Left renal cortex interstitium (tissue), 4 donors: Measurements from ENCODE around the gene VDAC1. TPM values are rescaled to one million over a fixed set of nuclear protein-coding genes. Genes with fewer than 3 reads are reported as not detected.
"Not testable (repeated sequence)": the region's sequence is repeated elsewhere in the genome, so short reads cannot be mapped to it uniquely, and the experiment has no call there.

Source experiments
- DNase-seq, 4 donors: peaks; one replicate each; pipeline ENCODE4 v3.0.0-alpha.2; 2013; ENCODE audit warnings: low read depth in 4 of 4, low spot score in 2 of 4, missing footprints in 1 of 4
- polyA plus RNA-seq, 4 donors: library from polyadenylated mRNA; unstranded; fragments of 120-200 nt; gene quantifications; one replicate each; pipeline ENCODE4 v1.2.1, GENCODE V29; 2013; ENCODE audit not compliant: insufficient read length in 4 of 4

VDAC1 gene
- polyA plus RNA-seq, 4 donors = 160 to 196 (median 183) TPM

DNA sequence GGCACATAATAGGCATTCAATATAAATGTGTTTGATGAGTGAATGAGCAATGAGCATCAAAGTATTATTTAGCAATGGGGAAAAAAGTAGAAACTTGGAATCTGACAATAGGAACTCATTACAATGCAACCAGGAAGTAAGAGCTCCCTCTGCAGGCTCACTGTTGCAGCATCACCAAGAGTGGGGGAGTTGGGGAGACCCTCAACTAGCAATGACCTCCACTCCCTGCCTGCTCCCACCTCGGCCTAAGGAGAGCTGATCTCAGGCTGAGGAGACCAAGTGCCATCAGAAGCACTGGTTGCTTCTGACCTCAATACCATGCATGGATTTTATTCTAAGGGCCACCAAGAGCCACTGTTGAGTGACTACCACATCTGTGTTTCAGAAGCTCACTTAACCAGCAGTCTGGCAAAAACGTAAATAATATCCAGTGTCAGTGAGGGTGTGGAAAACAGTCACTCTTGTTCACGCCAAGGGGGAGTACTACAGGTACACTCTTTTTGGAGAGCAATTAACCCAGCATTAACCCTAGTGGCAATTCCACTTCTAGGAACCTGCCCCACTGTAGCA is 8.0 kb downstream of the VDAC1 start:
- no peak for DNase-seq

DNA sequence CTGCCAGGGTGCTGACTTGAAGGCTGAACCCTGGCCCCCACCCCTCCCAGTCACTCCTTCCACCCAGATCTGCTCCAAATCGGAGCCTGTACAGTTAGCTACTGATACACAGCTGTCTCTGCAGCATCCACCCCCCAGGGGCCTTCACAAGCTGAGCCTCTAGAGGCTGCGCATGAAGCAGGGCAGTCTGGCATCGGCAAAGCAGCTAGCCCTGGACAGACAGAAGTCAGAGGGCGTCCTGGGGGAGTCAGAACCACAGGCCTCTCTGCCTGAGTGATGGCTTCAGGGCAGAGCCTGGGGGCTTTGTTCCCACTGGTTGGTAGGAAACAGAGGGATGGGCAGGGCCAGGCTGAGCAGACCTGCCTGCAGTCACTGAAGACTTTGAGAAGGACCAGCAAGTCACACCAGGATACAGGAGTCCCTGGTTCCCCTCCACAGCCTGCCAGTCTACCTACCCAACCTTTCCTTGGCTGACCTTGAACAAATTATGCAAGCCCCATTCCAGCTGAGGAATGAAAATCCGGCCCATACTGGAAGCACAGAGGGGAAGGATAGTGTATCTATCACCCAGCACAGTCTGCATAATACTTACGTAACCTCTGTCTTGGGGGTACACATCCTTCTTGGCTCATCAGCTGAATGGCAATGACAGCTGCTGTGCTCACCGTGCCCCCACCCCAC is 8.8 kb downstream of the VDAC1 start:
- no peak for DNase-seq

GRCh38 chr5:133995341-133995740 is 9.4 kb downstream of the VDAC1 start:
- no peak for DNase-seq

DNA sequence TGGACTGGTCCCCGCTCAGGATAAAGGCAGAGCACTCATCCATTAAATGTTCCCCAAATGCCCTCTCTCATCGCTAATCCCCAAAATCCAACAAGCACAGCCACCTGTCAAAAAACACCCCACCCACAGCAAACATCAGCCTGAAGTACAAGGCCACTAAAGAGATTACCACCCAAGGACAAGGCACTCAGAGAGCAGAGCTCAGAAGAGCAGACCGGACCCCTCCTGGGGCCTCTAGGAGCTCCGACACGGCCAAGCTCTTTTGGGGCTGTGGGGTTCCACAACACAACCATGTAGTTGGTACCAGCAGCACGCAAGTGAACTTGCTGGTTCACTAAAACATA is 9.8 kb downstream of the VDAC1 start:
- no peak for DNase-seq

GRCh38 chr5:133994297-133994989 is 10.3 kb downstream of the VDAC1 start:
- DNase-seq = no peak

GRCh38 chr5:133993185-133993936 is 11.4 kb downstream of the VDAC1 start:
- DNase-seq = no peak

DNA sequence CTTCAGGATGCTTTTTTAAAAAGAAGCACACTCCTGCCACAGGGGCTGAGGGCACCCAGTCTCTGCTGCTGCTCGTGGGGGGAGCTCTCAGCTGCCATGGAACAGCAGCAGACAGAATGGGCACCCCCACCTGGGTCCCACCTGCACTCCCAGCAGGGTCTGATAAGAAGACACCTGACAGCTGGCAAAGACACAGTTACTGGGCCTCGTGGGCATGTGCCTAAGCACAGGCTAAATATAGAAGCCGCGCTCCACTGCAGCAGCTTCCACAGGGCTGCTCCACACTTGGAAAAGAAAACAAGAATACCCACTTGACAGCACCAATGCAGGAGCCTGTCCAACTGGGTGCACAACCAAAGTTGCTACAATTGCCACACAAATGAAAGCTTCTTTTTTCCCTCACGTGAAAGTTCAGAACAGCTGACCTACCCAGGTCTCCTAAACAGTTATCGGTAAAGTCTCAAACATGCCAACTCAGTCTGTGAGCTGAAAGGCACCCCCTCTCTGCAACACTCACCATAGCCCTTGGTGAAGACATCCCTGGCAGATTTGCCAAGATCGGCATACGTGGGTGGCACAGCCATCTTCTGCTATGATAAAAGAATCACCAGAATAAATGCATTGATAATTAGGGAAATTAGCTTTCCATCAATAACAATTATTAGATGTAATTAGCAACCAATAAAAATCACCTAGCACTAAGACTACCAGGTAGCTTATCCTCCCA is 12.2 kb downstream of the VDAC1 start:
- DNase-seq = no peak

- no peak for DNase-seq
These were observed 13.4 kb downstream of the VDAC1 start for GRCh38 chr5:133991171-133991910.

DNA sequence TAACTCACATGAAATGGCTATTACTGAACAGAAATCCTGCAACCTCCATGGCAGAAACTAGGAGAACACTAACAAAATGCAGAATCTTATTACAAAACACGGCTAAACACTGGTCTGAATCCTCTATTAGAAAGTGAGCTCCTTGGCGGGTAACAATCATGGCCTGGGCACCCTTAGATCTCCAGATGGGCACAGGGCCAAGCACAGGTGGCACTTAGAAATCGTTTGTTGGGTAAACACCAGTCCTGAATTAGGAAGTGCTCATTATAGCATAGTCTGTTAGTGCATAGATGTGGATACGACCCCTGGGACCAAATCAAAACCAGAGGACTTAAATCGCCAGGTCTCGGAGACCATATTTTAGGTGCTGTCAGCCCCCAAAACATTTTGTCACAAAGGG is 14.4 kb downstream of the VDAC1 start:
- DNase-seq = no peak

- DNase-seq = no peak
These were observed 19.1 kb downstream of the VDAC1 start for GRCh38 chr5:133985540-133986180.

DNA sequence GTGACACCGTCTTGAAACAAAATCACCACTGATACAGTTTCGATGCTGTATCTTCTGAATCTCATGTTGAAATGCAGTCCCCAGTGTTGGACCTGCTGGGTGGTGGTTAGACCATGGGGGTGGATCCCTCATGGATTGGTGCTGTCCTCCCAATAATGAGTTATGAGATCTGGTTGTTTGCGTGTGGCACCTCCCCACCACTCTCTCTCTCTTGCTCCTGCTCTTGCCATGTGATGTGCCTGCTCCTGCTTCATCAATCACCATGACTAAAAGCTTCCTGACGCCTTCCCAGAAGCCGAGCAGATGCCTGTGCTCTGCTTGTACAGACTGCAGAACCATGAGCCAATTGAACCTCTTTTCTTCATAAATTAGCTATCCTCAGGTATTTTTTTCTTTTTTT is 21.1 kb downstream of the VDAC1 start:
- no peak for DNase-seq

GRCh38 chr5:133981714-133982113 is 23.1 kb downstream of the VDAC1 start:
- DNase-seq = no peak

DNA sequence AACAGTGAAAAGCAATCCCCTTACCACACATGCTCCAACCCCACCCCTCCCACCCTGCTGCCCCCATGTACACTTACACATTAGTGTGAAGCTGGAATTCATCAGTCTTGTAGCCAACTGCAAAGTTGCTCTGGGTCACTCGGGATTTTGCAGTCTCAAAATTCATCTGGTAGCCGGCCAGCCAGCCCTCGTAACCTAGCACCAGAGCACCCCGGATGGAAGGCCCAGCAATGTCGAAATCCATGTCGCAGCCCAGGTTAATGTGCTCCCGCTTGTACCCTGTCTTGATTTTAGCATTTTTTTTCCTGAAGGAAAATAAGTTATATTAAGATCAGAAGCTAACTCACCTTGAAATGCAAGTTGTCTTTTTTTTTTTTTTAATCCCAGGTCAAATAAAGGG is 24.1 kb downstream of the VDAC1 start:
- DNase-seq = no peak

DNA sequence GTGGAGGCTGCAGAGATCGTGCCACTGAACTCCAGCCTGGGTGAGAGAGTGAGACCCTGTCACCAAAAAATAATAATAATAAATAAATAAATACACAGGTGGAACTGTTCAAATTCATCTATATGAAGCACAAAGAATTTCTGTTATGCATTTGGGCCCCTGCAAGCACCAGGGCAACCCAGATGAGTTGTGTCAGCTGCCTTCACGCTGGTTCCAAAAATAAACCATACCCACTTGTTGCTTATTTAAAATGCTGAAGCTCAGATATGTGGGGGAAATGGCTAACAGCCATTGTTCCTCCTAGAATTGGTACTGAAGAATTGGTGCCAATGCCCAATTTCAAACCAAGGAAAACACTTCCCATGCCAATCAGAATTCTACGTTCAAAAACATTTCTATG is 25.8 kb downstream of the VDAC1 start:
- no peak for DNase-seq

GRCh38 chr5:133977858-133978257 is 26.9 kb downstream of the VDAC1 start:
- no peak for DNase-seq

DNA sequence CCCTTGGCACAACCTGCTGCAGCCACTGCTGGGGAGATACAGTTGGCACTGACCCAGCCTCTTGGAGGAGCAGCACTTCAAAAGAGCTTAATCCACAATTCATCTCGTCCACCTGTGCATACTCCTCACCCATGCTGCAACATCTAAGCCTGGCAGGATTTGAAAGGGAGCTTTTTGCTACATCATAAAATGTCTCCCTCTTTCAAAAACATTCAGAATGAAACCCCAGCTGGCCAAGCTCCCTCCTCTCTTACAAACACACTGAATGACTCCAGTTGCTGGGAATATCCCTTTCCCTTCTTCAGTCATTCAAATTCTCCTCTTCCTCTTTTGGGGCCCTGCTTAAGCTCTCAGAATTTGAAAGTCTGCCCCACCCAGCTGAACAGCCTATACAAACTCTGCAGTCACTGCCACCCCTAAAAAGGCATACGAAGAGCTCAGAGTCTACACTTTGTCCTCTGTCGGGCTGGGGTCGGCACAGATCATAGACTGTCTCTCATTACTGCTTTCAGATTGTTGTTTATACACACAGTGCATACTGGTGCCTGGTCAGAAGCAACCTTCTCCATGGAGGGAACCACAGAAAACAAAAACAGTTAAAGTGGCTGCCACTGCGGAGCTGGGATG is 27.5 kb downstream of the VDAC1 start:
- DNase-seq = no peak

DNA sequence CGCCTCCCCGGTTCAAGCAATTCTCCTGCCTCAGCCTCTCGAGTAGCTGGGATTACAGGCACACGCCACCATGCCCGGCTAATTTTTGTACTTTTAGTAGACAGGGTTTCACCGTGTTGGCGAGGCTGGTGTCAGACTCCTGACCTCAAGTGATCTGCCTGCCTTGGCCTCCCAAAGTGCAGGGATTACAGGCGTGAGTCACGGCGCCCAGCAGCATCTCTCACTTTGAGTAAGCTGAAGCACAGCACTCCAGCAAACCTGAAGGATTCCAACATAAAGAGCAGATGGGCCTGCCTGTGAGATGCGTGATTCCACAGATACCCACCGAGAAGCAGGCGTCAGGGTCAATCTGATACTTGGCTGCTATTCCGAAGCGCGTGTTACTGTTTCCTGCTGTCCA is 29.2 kb downstream of the VDAC1 start:
- not testable (repeated sequence) for DNase-seq

DNA sequence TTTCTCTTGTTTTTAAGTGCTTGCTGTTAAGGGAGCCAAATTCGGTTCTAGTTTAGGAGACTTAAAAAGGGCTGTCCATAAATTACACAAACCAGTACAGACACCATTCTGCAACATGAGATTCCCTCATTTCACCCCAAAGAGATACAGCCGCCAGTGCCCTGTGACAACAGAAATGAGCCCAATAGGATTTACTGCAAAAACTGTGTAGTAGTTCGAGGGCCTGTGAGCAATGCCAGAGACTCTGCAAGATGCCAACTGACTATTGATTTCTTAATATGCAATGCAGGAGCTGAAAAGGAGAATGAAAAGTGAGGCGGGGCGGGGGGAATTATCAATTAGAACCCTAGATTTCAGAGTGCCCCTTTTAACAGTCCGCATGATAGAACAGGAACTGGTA is 30.6 kb downstream of the VDAC1 start:
- no peak for DNase-seq

DNA sequence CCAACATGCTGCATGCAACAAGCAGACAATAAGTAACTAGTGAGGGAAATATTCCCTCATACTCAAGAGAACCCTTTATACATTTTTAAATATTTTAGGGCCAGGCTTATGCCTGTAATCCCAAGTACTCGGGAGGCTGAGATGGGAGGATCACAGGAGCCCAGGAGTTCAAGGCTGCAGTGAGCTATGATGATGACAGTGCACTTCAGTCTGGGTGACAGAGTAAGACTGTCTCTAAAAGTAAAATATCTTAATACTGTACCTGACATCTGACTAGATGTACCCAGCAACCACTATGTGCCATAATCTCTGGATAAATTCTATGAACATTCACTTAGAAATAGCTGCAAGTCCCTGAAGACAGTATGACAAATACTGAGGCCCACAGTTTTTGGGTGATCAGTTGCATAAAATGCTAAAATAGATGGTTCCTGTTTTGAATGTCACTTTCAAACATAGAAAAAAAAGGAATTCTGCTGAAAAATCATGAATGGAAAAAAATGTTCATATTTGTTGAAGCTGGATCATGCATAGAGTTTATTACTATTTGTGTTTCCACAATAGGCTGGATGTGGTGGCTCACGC is 34.4 kb downstream of the VDAC1 start:
- no peak for DNase-seq
